Gastrocnemius medialis (tissue), 4 donors: ENCODE results near the gene PDE4D. TPM values are rescaled to one million over a fixed set of nuclear protein-coding genes. Genes with fewer than 3 reads are reported as not detected.
"Not testable (repeated sequence)": the region's sequence is repeated elsewhere in the genome, so short reads cannot be mapped to it uniquely, and the experiment has no call there.

Source experiments
- ATAC-seq, 2 donors: fragments of 150-250 bp; one replicate each; pipeline ENCODE4 v1.9.1; 2016
- DNase-seq, 2 donors: peaks; one replicate each; pipeline ENCODE4 v3.0.0-alpha.2; 2019
- H3K27ac ChIP-seq, 4 donors: fragments of 200-600 bp; sonication (generic); 1 replicate in 1 of 4; 2 replicates in 3 of 4; pipeline ENCODE4 v1.5.1; 2016 to 2018; ENCODE audit warnings: mild to moderate bottlenecking in 2 of 4, moderate library complexity in 1 of 4
- H3K27me3 ChIP-seq, 3 donors: fragments of 200-600 bp; sonication (generic) in 2 of 3; 1 replicate in 1 of 3; 2 replicates in 2 of 3; pipeline versions ENCODE4 v1.5.1 to v1.6.0; 2016 to 2019; ENCODE audit warnings: mild to moderate bottlenecking in 1 of 3, moderate library complexity in 1 of 3
- H3K36me3 ChIP-seq, 2 donors: fragments of 200-600 bp; sonication (generic) in 1 of 2; one replicate each; pipeline ENCODE4 v1.5.1; 2017 to 2018
- H3K4me1 ChIP-seq, 2 donors: fragments of 200-600 bp; sonication (generic) in 1 of 2; one replicate each; pipeline ENCODE4 v1.5.1; 2016 to 2017; ENCODE audit warnings: mild to moderate bottlenecking in 2 of 2
- H3K4me3 ChIP-seq, 4 donors: fragments of 200-600 bp; sonication (generic) in 3 of 4; 1 replicate in 1 of 4; 2 replicates in 3 of 4; pipeline ENCODE4 v1.5.1; 2016 to 2019; ENCODE audit warnings: mild to moderate bottlenecking in 2 of 4
- H3K9me3 ChIP-seq, 3 donors: fragments of 200-600 bp; sonication (generic) in 2 of 3; 1 replicate in 1 of 3; 2 replicates in 2 of 3; pipeline ENCODE4 v1.5.1; 2016 to 2019
- CTCF ChIP-seq, 5 experiments: fragments of 450-650 bp in 3 of 5; fragments of 200-600 bp in 2 of 5; sonication (generic) in 2 of 5; IDR thresholded peaks in 4 of 5; conservative IDR thresholded peaks in 1 of 5; 1 replicate in 4 of 5; 2 replicates in 1 of 5; pipeline ENCODE4 v1.5.1; 2016 to 2019; ENCODE audit warnings: antibody characterized with exemption in 5 of 5, mild to moderate bottlenecking in 3 of 5, moderate library complexity in 3 of 5
- POLR2A ChIP-seq, 2 donors: fragments of 450-650 bp; IDR thresholded peaks; one replicate each; pipeline ENCODE4 v1.6.1; 2017; ENCODE audit warnings: antibody characterized with exemption in 2 of 2, mild to moderate bottlenecking in 2 of 2, moderate library complexity in 2 of 2
- in situ Hi-C, 4 donors: fragments of 200-750 bp; cut with MboI; loops; one replicate each; pipeline versions ENCODE4 v1.15.0 to v1.8.0; 2017; ENCODE audit warnings: low sequenced_read_pairs in 4 of 4
- intact Hi-C: fragments of 100-400 bp; cut with DNase I; formaldehyde crosslinking; loops from one replicate; pipeline ENCODE4 v1.15.1; 2023; ENCODE audit warnings: low total_unique reads
- total RNA-seq, 4 donors: library from RNA; depleted of rRNA; stranded (reverse); fragments of >200 nt; gene quantifications; one replicate each; pipeline versions ENCODE4 v1.1.0 to v1.2.3, GENCODE V29; 2016

The PDE4D gene
- total RNA-seq, 4 donors from 2014 or later: 133 to 223 (median 185) TPM

- ATAC-seq: peak in 1 of 2 donors; percentile 16
- intact Hi-C loops: no loop called here
These were observed 296.8 kb downstream of the PDE4D start for GRCh38 chr5:59596586-59597350.

GRCh38 chr5:59594118-59594517 is 299.4 kb downstream of the PDE4D start:
- ATAC-seq, in situ Hi-C loops, H3K4me3 ChIP-seq, intact Hi-C loops, H3K36me3 ChIP-seq, DNase-seq, H3K27me3 ChIP-seq, H3K9me3 ChIP-seq: not testable (repeated sequence)
- Histone ChIP-seq H3K4me1 (peaks cover 24 to 43% of the 10 kb centered on the region in 2 donors), H3K27ac (peak overlapping the region; percentile 78 to 92 (median 88))

More at GRCh38 chr5:59596586-59597350, 296.8 kb downstream of the PDE4D start:
- Histone ChIP-seq H3K4me3 (no peak overlapping the region), H3K9me3 (no peaks in the 10 kb centered on the region), H3K4me1 (peaks cover 20 to 28% of the 10 kb centered on the region in 2 donors), H3K27ac (peak overlapping the region; percentile 70 to 86 (median 78)), H3K36me3 (no peaks in the 10 kb centered on the region), H3K27me3 (no peaks in the 10 kb centered on the region)
- in situ Hi-C loops: no loop called here
- no peak for DNase-seq
- no peak for TF ChIP-seq POLR2A (IDR thresholded peaks at IDR 0.05)

- intact Hi-C loops: no loop called here
- TF ChIP-seq POLR2A (IDR thresholded peaks at IDR 0.05) (no peak), CTCF (IDR thresholded peaks at IDR 0.05 in 4 of 5, conservative IDR thresholded peaks at IDR 0.05 in 1 of 5) (no peak)
- H3K27ac ChIP-seq: peak overlapping the region; percentile 78 to 92 (median 88)
- H3K4me1 ChIP-seq: peaks cover 24 to 40% of the 10 kb centered on the region in 2 donors
- no peaks in the 10 kb centered on the region for H3K9me3 ChIP-seq
- DNase-seq: no peak
- H3K4me3 ChIP-seq: no peak overlapping the region
- H3K36me3 ChIP-seq: no peaks in the 10 kb centered on the region
- no peaks in the 10 kb centered on the region for H3K27me3 ChIP-seq
- ATAC-seq: no peak
- in situ Hi-C loops: no loop called here
These were observed 300.0 kb downstream of the PDE4D start for GRCh38 chr5:59593439-59594007.

GRCh38 chr5:59592101-59592500 is 301.4 kb downstream of the PDE4D start:
- H3K27me3 ChIP-seq: no peaks in the 10 kb centered on the region
- H3K27ac ChIP-seq: peak overlapping the region; percentile 78 to 92 (median 88)
- ATAC-seq (peak; percentile 66 to 85), DNase-seq (peak; percentile 29 to 55)
- no peaks in the 10 kb centered on the region for H3K36me3 ChIP-seq
- in situ Hi-C loops (no loop called here), intact Hi-C loops (no loop called here)
- H3K4me1 ChIP-seq: peaks cover 12 to 31% of the 10 kb centered on the region in 2 donors
- no peaks in the 10 kb centered on the region for H3K9me3 ChIP-seq
- TF ChIP-seq POLR2A (IDR thresholded peaks at IDR 0.05) (peak in 1 of 2 donors; percentile 72), CTCF (IDR thresholded peaks at IDR 0.05 in 4 of 5, conservative IDR thresholded peaks at IDR 0.05 in 1 of 5) (no peak)
- peak overlapping the region; percentile 0 to 74 (median 20) for H3K4me3 ChIP-seq

- DNase-seq: no peak
- Histone ChIP-seq H3K36me3 (no peaks in the 10 kb centered on the region), H3K4me3 (peak overlapping the region; percentile 0 to 74 (median 20)), H3K9me3 (no peaks in the 10 kb centered on the region), H3K27ac (peak overlapping the region; percentile 78 to 92 (median 88)), H3K4me1 (peaks cover 12 to 28% of the 10 kb centered on the region in 2 donors), H3K27me3 (no peaks in the 10 kb centered on the region)
- no peak for ATAC-seq
- intact Hi-C loops (no loop called here), in situ Hi-C loops (no loop called here)
- no peak for TF ChIP-seq POLR2A (IDR thresholded peaks at IDR 0.05)
- TF ChIP-seq CTCF (IDR thresholded peaks at IDR 0.05 in 4 of 5, conservative IDR thresholded peaks at IDR 0.05 in 1 of 5): no peak
These were observed 302.4 kb downstream of the PDE4D start for GRCh38 chr5:59591162-59591561.
